Esophagus muscularis mucosa (tissue), 4 donors: Measurements from ENCODE around the gene DENND11. TPM values are rescaled to one million over a fixed set of nuclear protein-coding genes. Genes with fewer than 3 reads are reported as not detected.

Experiments used
- DNase-seq: peaks from one replicate; pipeline ENCODE4 v3.0.0-alpha.2; 2017; ENCODE audit errors: extremely low spot score
- H3K27ac ChIP-seq, 4 donors: fragments of 200-600 bp; sonication (generic); replicated peaks in 1 of 4; 1 replicate in 3 of 4; 2 replicates in 1 of 4; pipeline ENCODE4 v1.5.1; 2016 to 2019; ENCODE audit warnings: mild to moderate bottlenecking in 1 of 4
- H3K27me3 ChIP-seq, 4 donors: fragments of 200-600 bp; sonication (generic); one replicate each; pipeline versions ENCODE4 v1.5.1 to v1.6.0; 2016 to 2019
- H3K36me3 ChIP-seq, 4 donors: fragments of 200-600 bp; sonication (generic); one replicate each; pipeline ENCODE4 v1.5.1; 2016 to 2019
- H3K4me1 ChIP-seq, 4 donors: fragments of 200-600 bp; sonication (generic); one replicate each; pipeline ENCODE4 v1.5.1; 2016 to 2019
- H3K4me3 ChIP-seq, 4 donors: fragments of 200-600 bp; sonication (generic); 1 replicate in 2 of 4; 2 replicates in 2 of 4; pipeline ENCODE4 v1.5.1; 2016 to 2019; ENCODE audit warnings: mild to moderate bottlenecking in 4 of 4, moderate library complexity in 1 of 4
- H3K9me3 ChIP-seq, 4 donors: fragments of 200-600 bp; sonication (generic); 1 replicate in 3 of 4; 2 replicates in 1 of 4; pipeline ENCODE4 v1.5.1; 2016 to 2019
- CTCF ChIP-seq, 3 experiments: fragments of 200-600 bp in 2 of 3; fragments of 450-650 bp in 1 of 3; sonication (generic) in 2 of 3; IDR thresholded peaks; one replicate each; pipeline ENCODE4 v1.5.1; 2017 to 2019; ENCODE audit warnings: antibody characterized with exemption in 3 of 3, mild to moderate bottlenecking in 2 of 3, moderate library complexity in 1 of 3
- EP300 ChIP-seq: sonication (generic); formaldehyde crosslinking; IDR thresholded peaks from one replicate; pipeline ENCODE4 v1.6.1; 2017; ENCODE audit warnings: antibody characterized with exemption
- POLR2A ChIP-seq: fragments of 450-650 bp; IDR thresholded peaks from one replicate; pipeline ENCODE4 v1.6.1; 2017; ENCODE audit warnings: antibody characterized with exemption, moderate library complexity, mild to moderate bottlenecking, low read depth
- POLR2AphosphoS5 ChIP-seq, 2 donors: sonication (generic); formaldehyde crosslinking; IDR thresholded peaks; one replicate each; pipeline ENCODE4 v1.6.1; 2017; ENCODE audit warnings: antibody characterized with exemption in 2 of 2
- WGBS: methylation state at CpG from one replicate; pipeline ENCODE4 v1.1.5; 2018; 5-methylcytosine and 5-hydroxymethylcytosine counted together
- intact Hi-C: fragments of 100-400 bp; cut with DNase I; formaldehyde crosslinking; loops from one replicate; pipeline ENCODE4 v1.15.1; 2023
- total RNA-seq, 4 donors: library from RNA; depleted of rRNA; stranded (reverse); fragments of >200 nt; gene quantifications; one replicate each; pipeline versions ENCODE4 v1.1.0 to v1.2.1, GENCODE V29; 2016

Gene DENND11
- total RNA-seq, 4 donors from 2014 or later, result 14.9 to 25.4 (median 16.3) TPM

DNA sequence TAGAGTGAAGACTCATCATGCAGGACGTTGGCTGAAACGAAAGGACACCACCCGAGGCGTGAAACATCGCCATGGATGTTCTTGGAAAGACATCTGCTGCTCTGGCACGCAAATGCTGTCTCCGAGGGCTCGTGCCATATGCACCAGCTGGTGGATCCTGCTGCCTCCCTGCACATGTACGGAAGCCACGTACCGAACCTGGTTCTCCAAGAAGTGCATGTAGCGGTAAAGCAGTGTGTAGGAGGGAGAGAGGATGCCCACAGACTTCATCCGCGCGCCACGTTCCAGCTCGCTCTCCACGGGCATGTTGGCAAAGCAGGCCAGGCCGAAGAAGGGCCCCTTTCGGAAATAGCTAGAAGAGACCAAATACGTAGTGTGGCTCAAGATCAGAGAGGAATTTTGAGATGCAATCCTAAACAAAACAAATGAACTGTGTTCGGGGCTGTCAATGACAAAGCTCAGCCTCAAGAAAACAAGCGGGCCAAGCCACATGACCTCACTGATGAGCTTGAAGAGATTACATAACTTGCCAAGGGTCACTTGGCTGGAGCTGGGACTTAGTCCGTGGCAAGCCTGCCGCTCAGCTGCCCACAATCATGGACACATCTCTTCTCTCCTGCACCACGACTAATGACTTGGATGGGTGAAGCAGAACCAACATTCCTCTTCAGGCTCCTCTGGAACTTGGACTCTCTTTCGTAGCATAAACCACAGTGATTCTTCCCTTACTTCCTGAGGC, 16.5 kb downstream of the DENND11 start:
- Histone ChIP-seq H3K9me3 (no peaks in the 10 kb centered on the region), H3K4me3 (no peak overlapping the region), H3K36me3 (peaks cover 9 to 55% (median 37%) of the 10 kb centered on the region in 4 donors), H3K4me1 (peaks cover 0 to 5% (median 0%) of the 10 kb centered on the region in 4 donors), H3K27ac (no peak overlapping the region), H3K27me3 (no peaks in the 10 kb centered on the region)
- intact Hi-C loops, result no loop called here
- TF ChIP-seq EP300 (no peak), POLR2AphosphoS5 (IDR thresholded peaks at IDR 0.05) (no peak), POLR2A (no peak), CTCF (IDR thresholded peaks at IDR 0.05) (no peak)
- 93% methylated on average over 27 of the region's 27 CpGs for WGBS
- DNase-seq, result no peak

DNA sequence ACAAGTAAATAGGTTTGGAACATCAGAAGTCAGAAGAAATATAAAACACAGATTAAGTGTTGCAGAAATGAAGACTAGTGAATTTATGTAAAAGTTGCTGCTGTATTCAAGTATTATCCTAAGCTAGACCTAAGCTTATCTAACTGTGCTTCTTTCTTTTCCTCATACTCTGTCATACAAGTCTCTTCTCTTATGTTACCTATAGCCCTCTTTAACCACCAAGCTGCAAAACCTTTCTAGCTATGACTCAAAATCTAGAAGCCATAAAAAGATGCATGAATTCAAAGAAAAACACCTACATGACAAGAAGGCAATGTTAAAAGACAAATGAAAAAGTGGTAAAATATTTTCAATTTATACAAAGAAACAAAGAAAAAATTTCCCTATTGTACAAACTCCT, 23.0 kb downstream of the DENND11 start:
- intact Hi-C loops, result no loop called here
- H3K4me3 ChIP-seq, result no peak overlapping the region
- TF ChIP-seq CTCF (IDR thresholded peaks at IDR 0.05) (no peak), EP300 (no peak), POLR2A (no peak), POLR2AphosphoS5 (IDR thresholded peaks at IDR 0.05) (no peak)
- peaks cover 0 to 8% (median 2%) of the 10 kb centered on the region in 4 donors for H3K4me1 ChIP-seq
- no peaks in the 10 kb centered on the region for H3K9me3 ChIP-seq
- peaks cover 0 to 67% (median 28%) of the 10 kb centered on the region in 4 donors for H3K36me3 ChIP-seq
- H3K27me3 ChIP-seq, result no peaks in the 10 kb centered on the region
- no peak overlapping the region for H3K27ac ChIP-seq
- no peak for DNase-seq

DNA sequence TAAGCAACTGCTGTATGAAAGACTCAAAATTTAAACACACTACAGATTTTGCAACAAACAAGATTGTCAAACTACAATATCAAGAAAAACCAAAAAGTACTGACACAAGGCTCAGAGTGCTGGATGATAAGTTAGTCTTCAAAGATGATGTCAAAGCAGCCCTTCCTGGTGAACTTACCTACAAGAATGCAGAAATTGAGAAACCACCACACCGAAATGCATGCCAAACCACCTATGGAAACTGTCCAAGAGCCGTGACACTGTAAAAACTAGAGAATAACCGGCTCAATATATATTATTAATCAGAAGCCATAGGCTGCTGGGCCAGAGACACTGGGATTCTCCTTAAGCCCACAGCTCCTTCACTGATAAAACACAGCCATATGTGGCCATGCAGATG, 25.3 kb downstream of the DENND11 start:
- Histone ChIP-seq H3K27me3 (no peaks in the 10 kb centered on the region), H3K4me3 (no peak overlapping the region), H3K36me3 (peaks cover 0 to 61% (median 27%) of the 10 kb centered on the region in 4 donors), H3K9me3 (no peaks in the 10 kb centered on the region), H3K4me1 (peaks cover 0 to 8% (median 2%) of the 10 kb centered on the region in 4 donors), H3K27ac (no peak overlapping the region)
- no peak for DNase-seq
- WGBS, result 96% methylated on average over 3 of the region's 3 CpGs
- intact Hi-C loops, result no loop called here
- no peak for TF ChIP-seq POLR2A
- TF ChIP-seq POLR2AphosphoS5 (IDR thresholded peaks at IDR 0.05), result no peak
- TF ChIP-seq EP300, result no peak
- no peak for TF ChIP-seq CTCF (IDR thresholded peaks at IDR 0.05)

- intact Hi-C loops, result no loop called here
- H3K4me3 ChIP-seq, result no peak overlapping the region
- WGBS, result 80% methylated on average over 6 of the region's 6 CpGs
- no peaks in the 10 kb centered on the region for H3K27me3 ChIP-seq
- no peaks in the 10 kb centered on the region for H3K9me3 ChIP-seq
- H3K27ac ChIP-seq, result no peak overlapping the region
- H3K4me1 ChIP-seq, result peaks cover 0 to 8% (median 2%) of the 10 kb centered on the region in 4 donors
- DNase-seq, result no peak
- H3K36me3 ChIP-seq, result peaks cover 0 to 60% (median 29%) of the 10 kb centered on the region in 4 donors
- TF ChIP-seq CTCF (IDR thresholded peaks at IDR 0.05) (no peak), POLR2AphosphoS5 (IDR thresholded peaks at IDR 0.05) (no peak), EP300 (no peak), POLR2A (no peak)
Observed at GRCh38 chr7:141675436-141676215, 26.3 kb downstream of the DENND11 start.
